ENCODE measurements around the gene AMIGO2. TPM values are rescaled to one million over a fixed set of nuclear protein-coding genes. Genes with fewer than 3 reads are reported as not detected.

AMIGO2 gene
- total RNA-seq, 1 experiment from 2014 or later, result 6.5 TPM

- TF ChIP-seq PREB (CRISPR knock-in tag; IDR thresholded peaks at IDR 0.05; ENCODE audit: borderline replicate concordance), result no peak
Measured at GRCh38 chr12:47070310-47070709, 9.4 kb downstream of the AMIGO2 start (continued).

GRCh38 chr12:47068539-47068938, 11.2 kb downstream of the AMIGO2 start:
- TF ChIP-seq ZNF121 (CRISPR knock-in tag; IDR thresholded peaks at IDR 0.05), result no peak
- peak; percentile 67; the same call in 1 of the 2 replicates for TF ChIP-seq ZNF423 (CRISPR knock-in tag; IDR thresholded peaks at IDR 0.05)
- DNase-seq (ENCODE audit: low spot score) (peak; percentile 28), ATAC-seq (peak; percentile 84)
- H3K27ac Mint-ChIP-seq, result peak overlapping the region; percentile 78
- no peaks in the 10 kb centered on the region for H3K9me3 Mint-ChIP-seq
- no peaks in the 10 kb centered on the region for H3K27me3 Mint-ChIP-seq (ENCODE audit: low read depth)
- CTCF ChIA-PET, result interaction anchor here (1.0 to 6.5 kb wide), 4 partner anchors 11 to 340 kb away, joined by 4 to 64 read pairs (median 19); partner anchors contain the start of genes AMIGO2 and PCED1B
- no peaks in the 10 kb centered on the region for H3K36me3 Mint-ChIP-seq
- H3K4me1 Mint-ChIP-seq, result peaks cover 31% of the 10 kb centered on the region
- no peak overlapping the region for H3K4me3 Mint-ChIP-seq
- POLR2A ChIA-PET, result interaction anchor here (0.5 kb wide), 1 partner anchor 224 kb away, joined by 4 read pairs; no protein-coding TSS in a partner anchor

- no peak overlapping the region for H3K27ac Mint-ChIP-seq
- H3K27me3 Mint-ChIP-seq (ENCODE audit: low read depth), result no peaks in the 10 kb centered on the region
- no peak for TF ChIP-seq CDX4 (CRISPR knock-in tag; IDR thresholded peaks at IDR 0.05; ENCODE audit: borderline replicate concordance)
- no peak for TF ChIP-seq ZNF317 (CRISPR knock-in tag; IDR thresholded peaks at IDR 0.05; ENCODE audit: borderline replicate concordance, low read depth)
- no peak for TF ChIP-seq MAX (CRISPR knock-in tag; IDR thresholded peaks at IDR 0.05)
- no peak for TF ChIP-seq CREM (CRISPR knock-in tag; IDR thresholded peaks at IDR 0.05)
- no peak for TF ChIP-seq TCF7 (CRISPR knock-in tag; IDR thresholded peaks at IDR 0.05; ENCODE audit: low read depth)
- no peak for TF ChIP-seq GABPB1 (CRISPR knock-in tag; IDR thresholded peaks at IDR 0.05)
- TF ChIP-seq SOX15 (CRISPR knock-in tag; IDR thresholded peaks at IDR 0.05), result no peak
- TF ChIP-seq ERG (CRISPR knock-in tag; IDR thresholded peaks at IDR 0.05), result no peak
- TF ChIP-seq MLX (CRISPR knock-in tag; IDR thresholded peaks at IDR 0.05), result no peak
- TF ChIP-seq ZNF219 (CRISPR knock-in tag; IDR thresholded peaks at IDR 0.05; ENCODE audit: borderline replicate concordance), result no peak
- no peak for TF ChIP-seq NR1H2 (CRISPR knock-in tag; IDR thresholded peaks at IDR 0.05)
- no peak for TF ChIP-seq PREB (CRISPR knock-in tag; IDR thresholded peaks at IDR 0.05; ENCODE audit: borderline replicate concordance)
- TF ChIP-seq TEAD1 (CRISPR knock-in tag; IDR thresholded peaks at IDR 0.05), result no peak
- TF ChIP-seq FOXP1 (CRISPR knock-in tag; IDR thresholded peaks at IDR 0.05; ENCODE audit: borderline replicate concordance), result no peak
- no peak for TF ChIP-seq ZNF232 (CRISPR knock-in tag; IDR thresholded peaks at IDR 0.05)
- TF ChIP-seq AR (CRISPR knock-in tag; IDR thresholded peaks at IDR 0.05), result no peak
- TF ChIP-seq ZNF416 (CRISPR knock-in tag; IDR thresholded peaks at IDR 0.05), result no peak
Measured at GRCh38 chr12:47067771-47068431, 11.9 kb downstream of the AMIGO2 start.

More at GRCh38 chr12:47067771-47068431, 11.9 kb downstream of the AMIGO2 start:
- Mint-ChIP-seq H3K9me3 (peaks cover 6% of the 10 kb centered on the region; the same call in 1 of the 2 replicates), H3K4me3 (no peak overlapping the region), H3K36me3 (no peaks in the 10 kb centered on the region), H3K4me1 (peaks cover 31% of the 10 kb centered on the region)
- POLR2A ChIA-PET, result interaction anchor here (0.5 kb wide), 1 partner anchor 225 kb away, joined by 4 read pairs; no protein-coding TSS in a partner anchor
- CTCF ChIA-PET, result interaction anchor here (1.4 to 6.5 kb wide), 3 partner anchors 12 to 340 kb away, joined by 6 to 64 read pairs (median 32); partner anchors contain the start of genes AMIGO2 and PCED1B
- ATAC-seq, result no peak
- no peak for DNase-seq (ENCODE audit: low spot score)
